HL-60 (cell line): ENCODE results near the gene PDGFRA.
A peak's percentile ranks its signal among the peaks of the same experiment; 100 is the strongest.

ENCODE experiments used
- DNase-seq, 2 experiments: peaks; one replicate each; pipeline ENCODE4 v3.0.0-alpha.2; 2010 to 2020; ENCODE audit warnings: low read depth in 1 of 2, low spot score in 1 of 2
- H3K27ac ChIP-seq: fragments of 250-450 bp; sonication (Bioruptor Pico); replicated peaks from 2 replicates; pipeline ENCODE4 v1.5.1; 2020; ENCODE audit warnings: mild to moderate bottlenecking, moderate library complexity
- H3K27me3 ChIP-seq: fragments of 250-450 bp; sonication (Bioruptor Pico); 2 replicates; pipeline ENCODE4 v1.5.1; 2021; ENCODE audit warnings: mild to moderate bottlenecking, moderate library complexity; ENCODE audit not compliant: insufficient read depth, poor library complexity, severe bottlenecking
- H3K4me3 ChIP-seq: replicated peaks from 2 replicates; pipeline ENCODE4 v1.5.1; 2011; ENCODE audit warnings: mild to moderate bottlenecking, control low read depth, low read length; ENCODE audit not compliant: insufficient read depth
- GABPA ChIP-seq: IDR thresholded peaks from 2 replicates; pipeline ENCODE4 v1.6.1; 2012; ENCODE audit warnings: low read depth
- POLR2AphosphoS5 ChIP-seq: IDR thresholded peaks from 2 replicates; pipeline ENCODE4 v1.6.1; 2012; ENCODE audit warnings: low read depth
- SPI1 ChIP-seq: IDR thresholded peaks from 2 replicates; pipeline ENCODE4 v1.6.1; 2012; ENCODE audit warnings: low read depth, mild to moderate bottlenecking, borderline replicate concordance
- TF ChIP-seq, protein P1 (sequence below): IDR thresholded peaks from 2 replicates; pipeline ENCODE4 v1.6.1; 2012; ENCODE audit warnings: low read depth; ENCODE audit not compliant: insufficient replicate concordance
- TF ChIP-seq, protein P2 (sequence below): IDR thresholded peaks from one replicate; pipeline ENCODE4 v1.5.1; 2011; ENCODE audit warnings: low read length, control low read depth, inconsistent platforms; ENCODE audit not compliant: insufficient read depth

PDGFRA gene

GRCh38 chr4:54318904-54319303 is 89.8 kb downstream of the PDGFRA start:
- no peak overlapping the region for H3K4me3 ChIP-seq
- no peak for TF ChIP-seq GABPA
- peak; percentile 80 for TF ChIP-seq SPI1
- no peak for TF ChIP-seq POLR2AphosphoS5
- TF ChIP-seq, protein P1, sequence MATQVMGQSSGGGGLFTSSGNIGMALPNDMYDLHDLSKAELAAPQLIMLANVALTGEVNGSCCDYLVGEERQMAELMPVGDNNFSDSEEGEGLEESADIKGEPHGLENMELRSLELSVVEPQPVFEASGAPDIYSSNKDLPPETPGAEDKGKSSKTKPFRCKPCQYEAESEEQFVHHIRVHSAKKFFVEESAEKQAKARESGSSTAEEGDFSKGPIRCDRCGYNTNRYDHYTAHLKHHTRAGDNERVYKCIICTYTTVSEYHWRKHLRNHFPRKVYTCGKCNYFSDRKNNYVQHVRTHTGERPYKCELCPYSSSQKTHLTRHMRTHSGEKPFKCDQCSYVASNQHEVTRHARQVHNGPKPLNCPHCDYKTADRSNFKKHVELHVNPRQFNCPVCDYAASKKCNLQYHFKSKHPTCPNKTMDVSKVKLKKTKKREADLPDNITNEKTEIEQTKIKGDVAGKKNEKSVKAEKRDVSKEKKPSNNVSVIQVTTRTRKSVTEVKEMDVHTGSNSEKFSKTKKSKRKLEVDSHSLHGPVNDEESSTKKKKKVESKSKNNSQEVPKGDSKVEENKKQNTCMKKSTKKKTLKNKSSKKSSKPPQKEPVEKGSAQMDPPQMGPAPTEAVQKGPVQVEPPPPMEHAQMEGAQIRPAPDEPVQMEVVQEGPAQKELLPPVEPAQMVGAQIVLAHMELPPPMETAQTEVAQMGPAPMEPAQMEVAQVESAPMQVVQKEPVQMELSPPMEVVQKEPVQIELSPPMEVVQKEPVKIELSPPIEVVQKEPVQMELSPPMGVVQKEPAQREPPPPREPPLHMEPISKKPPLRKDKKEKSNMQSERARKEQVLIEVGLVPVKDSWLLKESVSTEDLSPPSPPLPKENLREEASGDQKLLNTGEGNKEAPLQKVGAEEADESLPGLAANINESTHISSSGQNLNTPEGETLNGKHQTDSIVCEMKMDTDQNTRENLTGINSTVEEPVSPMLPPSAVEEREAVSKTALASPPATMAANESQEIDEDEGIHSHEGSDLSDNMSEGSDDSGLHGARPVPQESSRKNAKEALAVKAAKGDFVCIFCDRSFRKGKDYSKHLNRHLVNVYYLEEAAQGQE: no peak
- TF ChIP-seq, protein P2, sequence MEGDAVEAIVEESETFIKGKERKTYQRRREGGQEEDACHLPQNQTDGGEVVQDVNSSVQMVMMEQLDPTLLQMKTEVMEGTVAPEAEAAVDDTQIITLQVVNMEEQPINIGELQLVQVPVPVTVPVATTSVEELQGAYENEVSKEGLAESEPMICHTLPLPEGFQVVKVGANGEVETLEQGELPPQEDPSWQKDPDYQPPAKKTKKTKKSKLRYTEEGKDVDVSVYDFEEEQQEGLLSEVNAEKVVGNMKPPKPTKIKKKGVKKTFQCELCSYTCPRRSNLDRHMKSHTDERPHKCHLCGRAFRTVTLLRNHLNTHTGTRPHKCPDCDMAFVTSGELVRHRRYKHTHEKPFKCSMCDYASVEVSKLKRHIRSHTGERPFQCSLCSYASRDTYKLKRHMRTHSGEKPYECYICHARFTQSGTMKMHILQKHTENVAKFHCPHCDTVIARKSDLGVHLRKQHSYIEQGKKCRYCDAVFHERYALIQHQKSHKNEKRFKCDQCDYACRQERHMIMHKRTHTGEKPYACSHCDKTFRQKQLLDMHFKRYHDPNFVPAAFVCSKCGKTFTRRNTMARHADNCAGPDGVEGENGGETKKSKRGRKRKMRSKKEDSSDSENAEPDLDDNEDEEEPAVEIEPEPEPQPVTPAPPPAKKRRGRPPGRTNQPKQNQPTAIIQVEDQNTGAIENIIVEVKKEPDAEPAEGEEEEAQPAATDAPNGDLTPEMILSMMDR: peak; percentile 90
- H3K27me3 ChIP-seq: no peaks in the 10 kb centered on the region
- DNase-seq: peak; percentile 11 to 40
- H3K27ac ChIP-seq: no peak overlapping the region

DNA sequence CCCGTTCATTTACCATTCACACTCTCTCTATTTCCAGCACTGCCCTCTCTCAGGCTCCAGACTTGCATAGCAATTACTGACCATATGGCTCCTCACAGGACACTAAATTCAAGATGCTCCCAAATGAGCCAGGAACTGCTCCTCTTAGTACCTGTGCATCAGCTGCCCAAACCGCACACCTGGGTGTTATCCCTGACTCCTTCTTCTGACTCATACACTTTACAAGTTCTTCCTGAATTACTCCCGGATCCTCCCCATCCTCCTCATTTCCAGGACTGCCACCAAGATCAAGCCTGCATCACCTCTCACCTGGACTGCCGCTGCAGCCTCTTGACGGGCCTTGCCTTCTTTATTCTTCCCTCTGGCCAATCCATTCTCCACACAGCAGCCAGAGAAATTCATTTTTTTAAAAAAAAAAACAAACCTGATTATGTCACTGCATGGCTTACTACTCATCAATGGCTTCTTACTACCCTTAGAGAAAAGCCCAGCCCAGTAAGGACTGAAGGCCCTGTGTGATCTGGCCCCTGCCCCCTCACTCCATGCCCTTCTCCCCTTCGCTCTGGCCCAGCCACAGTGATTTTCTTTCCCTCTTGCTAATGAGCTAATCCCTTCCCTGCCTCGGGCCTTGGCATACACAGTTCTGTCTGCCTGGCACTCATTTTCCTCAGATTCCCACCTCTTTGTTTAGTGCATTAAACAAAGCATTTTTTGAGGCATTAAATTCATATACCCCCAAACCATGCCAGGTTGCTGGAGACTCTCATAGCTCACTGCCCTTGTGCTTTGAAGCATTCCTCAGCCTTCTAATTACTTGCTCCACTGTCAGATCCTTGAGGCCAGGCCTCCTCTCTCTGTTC is 92.0 kb downstream of the PDGFRA start:
- Histone ChIP-seq H3K27ac (no peak overlapping the region), H3K27me3 (no peaks in the 10 kb centered on the region), H3K4me3 (no peak overlapping the region)
- no peak for TF ChIP-seq GABPA
- no peak for DNase-seq

GRCh38 chr4:54322818-54323417 is 93.8 kb downstream of the PDGFRA start:
- Histone ChIP-seq H3K4me3 (no peak overlapping the region), H3K27ac (no peak overlapping the region), H3K27me3 (no peaks in the 10 kb centered on the region)
- TF ChIP-seq, protein P1: no peak
- TF ChIP-seq, protein P2: peak; percentile 29
- TF ChIP-seq SPI1 (no peak), GABPA (no peak)
- DNase-seq: peak; percentile 16 to 57

DNA sequence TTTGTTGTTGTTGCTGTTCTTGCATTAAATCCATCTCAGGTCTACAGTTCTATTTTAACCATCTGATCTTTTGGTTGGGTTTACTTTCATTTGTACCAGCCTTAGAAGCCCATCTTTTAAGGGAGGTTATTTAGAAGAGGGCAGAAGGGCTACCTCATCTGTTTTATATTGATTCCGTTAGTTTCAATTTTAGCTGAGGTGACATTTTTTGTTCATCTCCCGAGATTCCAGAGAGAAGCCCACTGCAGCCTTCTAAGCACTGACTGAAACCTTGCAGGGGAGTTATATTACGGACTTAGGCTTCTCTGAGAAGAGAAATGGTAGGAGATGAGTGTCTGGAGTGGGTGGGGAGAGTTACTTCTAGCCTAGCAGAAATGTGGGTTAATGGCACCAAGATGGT is 101.8 kb downstream of the PDGFRA start:
- Histone ChIP-seq H3K27me3 (no peaks in the 10 kb centered on the region), H3K4me3 (no peak overlapping the region), H3K27ac (no peak overlapping the region)
- DNase-seq: no peak
- TF ChIP-seq, protein P2: no peak
- TF ChIP-seq SPI1: no peak
- TF ChIP-seq POLR2AphosphoS5: no peak
- TF ChIP-seq GABPA: no peak
- TF ChIP-seq, protein P1: no peak
